Activated T-helper 1 cell treated with anti-CD3 and anti-CD28 coated beads, Interleukin-2, amount 50 U/mL, for 16 hours (primary cell): ENCODE data around the gene SLC6A16.
"Not testable (repeated sequence)": the region's sequence is repeated elsewhere in the genome, so short reads cannot be mapped to it uniquely, and the experiment has no call there.

ENCODE experiments used
- DNase-seq, 2 donors: peaks; one replicate each; pipeline ENCODE4 v3.0.0-alpha.2; 2020; ENCODE audit warnings: low read depth in 1 of 2, low spot score in 1 of 2

The SLC6A16 gene

GRCh38 chr19:49347191-49347590, 22.2 kb upstream of the SLC6A16 start:
- DNase-seq = no peak

GRCh38 chr19:49344505-49345423, 19.8 kb upstream of the SLC6A16 start:
- no peak for DNase-seq

- no peak for DNase-seq
Observed at GRCh38 chr19:49343123-49343522, 18.1 kb upstream of the SLC6A16 start.

- no peak for DNase-seq
Observed at GRCh38 chr19:49342291-49342721, 17.3 kb upstream of the SLC6A16 start.

GRCh38 chr19:49340865-49341718, 16.1 kb upstream of the SLC6A16 start:
- no peak for DNase-seq

- no peak for DNase-seq
Observed at GRCh38 chr19:49340069-49340864, 15.3 kb upstream of the SLC6A16 start.

GRCh38 chr19:49339301-49340068, 14.5 kb upstream of the SLC6A16 start:
- no peak for DNase-seq

- no peak for DNase-seq
Observed at GRCh38 chr19:49338691-49339300, 13.8 kb upstream of the SLC6A16 start.

- no peak for DNase-seq
Observed at GRCh38 chr19:49338023-49338677, 13.2 kb upstream of the SLC6A16 start.

GRCh38 chr19:49337267-49338022, 12.5 kb upstream of the SLC6A16 start:
- no peak for DNase-seq

- no peak for DNase-seq
Observed at GRCh38 chr19:49336482-49337266, 11.7 kb upstream of the SLC6A16 start.

- no peak for DNase-seq
Observed at GRCh38 chr19:49335784-49336481, 10.9 kb upstream of the SLC6A16 start.

GRCh38 chr19:49335071-49335783, 10.2 kb upstream of the SLC6A16 start, which contains the start of gene CD37:
CD37 (plus strand) TSS chr19:49335406; CDS start chr19:49335541, 135 bp downstream.
- peak in 1 of 2 donors; percentile 32 for DNase-seq

- DNase-seq = peak; percentile 46 to 54
Observed at GRCh38 chr19:49333811-49334288, 8.9 kb upstream of the SLC6A16 start.

- DNase-seq = no peak
Observed at GRCh38 chr19:49333418-49333805, 8.4 kb upstream of the SLC6A16 start.

GRCh38 chr19:49332691-49333417, 7.9 kb upstream of the SLC6A16 start:
- DNase-seq = not testable (repeated sequence)
